Progenitor cell of endocrine pancreas (in vitro differentiated cells): ENCODE results near the gene TSSK2. TPM values are rescaled to one million over a fixed set of nuclear protein-coding genes. Genes with fewer than 3 reads are reported as not detected.

Experiments
- DNase-seq: peaks from one replicate; pipeline ENCODE4 v3.0.0; 2021; ENCODE audit warnings: low spot score; ENCODE audit not compliant: unreplicated experiment
- H3K27ac Mint-ChIP-seq: 2 replicates; pipeline ENCODE4 v1.8.0; 2021; ENCODE audit warnings: mild to moderate bottlenecking, moderate library complexity, mixed read lengths
- H3K27me3 Mint-ChIP-seq: 2 replicates; pipeline ENCODE4 v1.8.0; 2021; ENCODE audit warnings: mixed read lengths
- H3K36me3 Mint-ChIP-seq: 2 replicates; pipeline ENCODE4 v1.8.0; 2022; ENCODE audit warnings: mixed read lengths; ENCODE audit not compliant: insufficient read depth
- H3K4me1 Mint-ChIP-seq: 2 replicates; pipeline ENCODE4 v1.8.0; 2021; ENCODE audit warnings: low read depth, mixed read lengths
- H3K4me3 Mint-ChIP-seq: 2 replicates; pipeline ENCODE4 v1.8.0; 2021; ENCODE audit warnings: low read depth, mild to moderate bottlenecking, moderate library complexity, mixed read lengths
- H3K9me3 Mint-ChIP-seq: 2 replicates; pipeline ENCODE4 v1.8.0; 2021; ENCODE audit warnings: low read depth, mixed read lengths
- CTCF ChIP-seq: fragments of 200-600 bp; sonication (generic); IDR thresholded peaks from one replicate; pipeline ENCODE4 v1.5.0; 2021; ENCODE audit warnings: antibody characterized with exemption, mild to moderate bottlenecking; ENCODE audit not compliant: unreplicated experiment
- total RNA-seq: library from RNA; stranded (reverse); gene quantifications from 2 replicates; pipeline ENCODE4 v1.2.1, GENCODE V29; 2021

The TSSK2 gene
- total RNA-seq, 1 donor from 2014 or later = not detected

- Mint-ChIP-seq H3K4me1 (peaks cover 9% of the 10 kb centered on the region), H3K9me3 (no peaks in the 10 kb centered on the region), H3K27me3 (no peaks in the 10 kb centered on the region), H3K27ac (peak overlapping the region; percentile 47), H3K36me3 (peaks cover 3% of the 10 kb centered on the region), H3K4me3 (no peak overlapping the region)
- TF ChIP-seq CTCF = no peak
- DNase-seq = no peak
Observed at GRCh38 chr22:19106886-19107729, 24.0 kb upstream of the TSSK2 start.

GRCh38 chr22:19107730-19108074 is 23.4 kb upstream of the TSSK2 start:
- Mint-ChIP-seq H3K4me1 (peaks cover 9% of the 10 kb centered on the region), H3K27ac (no peak overlapping the region)
- TF ChIP-seq CTCF = no peak

GRCh38 chr22:19108807-19109197 is 22.3 kb upstream of the TSSK2 start:
- Mint-ChIP-seq H3K27ac (no peak overlapping the region), H3K36me3 (peaks cover 2% of the 10 kb centered on the region), H3K27me3 (no peaks in the 10 kb centered on the region), H3K4me1 (peaks cover 9% of the 10 kb centered on the region), H3K9me3 (no peaks in the 10 kb centered on the region), H3K4me3 (no peak overlapping the region)
- TF ChIP-seq CTCF = no peak
- no peak for DNase-seq

More at GRCh38 chr22:19107730-19108074, 23.4 kb upstream of the TSSK2 start:
- DNase-seq = no peak
- no peak overlapping the region for H3K4me3 Mint-ChIP-seq
- peaks cover 3% of the 10 kb centered on the region for H3K36me3 Mint-ChIP-seq
- H3K27me3 Mint-ChIP-seq = no peaks in the 10 kb centered on the region
- H3K9me3 Mint-ChIP-seq = no peaks in the 10 kb centered on the region

GRCh38 chr22:19109198-19110063 is 21.7 kb upstream of the TSSK2 start:
- no peak for DNase-seq
- no peaks in the 10 kb centered on the region for H3K9me3 Mint-ChIP-seq
- H3K36me3 Mint-ChIP-seq = no peaks in the 10 kb centered on the region
- peak overlapping the region; percentile 3 for H3K27ac Mint-ChIP-seq
- no peak for TF ChIP-seq CTCF
- peaks cover 5% of the 10 kb centered on the region for H3K4me1 Mint-ChIP-seq
- H3K27me3 Mint-ChIP-seq = no peaks in the 10 kb centered on the region
- no peak overlapping the region for H3K4me3 Mint-ChIP-seq

- Mint-ChIP-seq H3K36me3 (no peaks in the 10 kb centered on the region), H3K4me3 (no peak overlapping the region), H3K4me1 (peaks cover 4% of the 10 kb centered on the region), H3K27me3 (no peaks in the 10 kb centered on the region), H3K9me3 (no peaks in the 10 kb centered on the region), H3K27ac (peak overlapping the region; percentile 3)
- no peak for TF ChIP-seq CTCF
- DNase-seq = no peak
Observed at GRCh38 chr22:19110064-19110458, 21.0 kb upstream of the TSSK2 start.
